AG09309 (cell line): ENCODE results near the gene OR10H4.
"Not testable (repeated sequence)": the region's sequence is repeated elsewhere in the genome, so short reads cannot be mapped to it uniquely, and the experiment has no call there.

Experiments
- DNase-seq: peaks from one replicate; pipeline ENCODE4 v3.0.0-alpha.2; 2010; ENCODE audit warnings: low read depth
- H3K4me3 ChIP-seq: 2 replicates; pipeline ENCODE4 v1.5.1; 2011; ENCODE audit warnings: mild to moderate bottlenecking, low read depth, low read length, moderate library complexity; ENCODE audit not compliant: control insufficient read depth
- TF ChIP-seq, protein P1 (sequence below): IDR thresholded peaks from 2 replicates; pipeline ENCODE4 v1.5.1; 2011; ENCODE audit warnings: mild to moderate bottlenecking, low read depth, low read length, inconsistent platforms; ENCODE audit not compliant: insufficient read depth, control insufficient read depth; ENCODE audit errors: missing control alignments

OR10H4 gene

GRCh38 chr19:15928321-15928720, 20.5 kb upstream of the OR10H4 start:
- no peak for DNase-seq
- H3K4me3 ChIP-seq: no peak overlapping the region
- TF ChIP-seq, protein P1, sequence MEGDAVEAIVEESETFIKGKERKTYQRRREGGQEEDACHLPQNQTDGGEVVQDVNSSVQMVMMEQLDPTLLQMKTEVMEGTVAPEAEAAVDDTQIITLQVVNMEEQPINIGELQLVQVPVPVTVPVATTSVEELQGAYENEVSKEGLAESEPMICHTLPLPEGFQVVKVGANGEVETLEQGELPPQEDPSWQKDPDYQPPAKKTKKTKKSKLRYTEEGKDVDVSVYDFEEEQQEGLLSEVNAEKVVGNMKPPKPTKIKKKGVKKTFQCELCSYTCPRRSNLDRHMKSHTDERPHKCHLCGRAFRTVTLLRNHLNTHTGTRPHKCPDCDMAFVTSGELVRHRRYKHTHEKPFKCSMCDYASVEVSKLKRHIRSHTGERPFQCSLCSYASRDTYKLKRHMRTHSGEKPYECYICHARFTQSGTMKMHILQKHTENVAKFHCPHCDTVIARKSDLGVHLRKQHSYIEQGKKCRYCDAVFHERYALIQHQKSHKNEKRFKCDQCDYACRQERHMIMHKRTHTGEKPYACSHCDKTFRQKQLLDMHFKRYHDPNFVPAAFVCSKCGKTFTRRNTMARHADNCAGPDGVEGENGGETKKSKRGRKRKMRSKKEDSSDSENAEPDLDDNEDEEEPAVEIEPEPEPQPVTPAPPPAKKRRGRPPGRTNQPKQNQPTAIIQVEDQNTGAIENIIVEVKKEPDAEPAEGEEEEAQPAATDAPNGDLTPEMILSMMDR: no peak

GRCh38 chr19:15933761-15934331, 15.0 kb upstream of the OR10H4 start:
- H3K4me3 ChIP-seq, DNase-seq: not testable (repeated sequence)

DNA sequence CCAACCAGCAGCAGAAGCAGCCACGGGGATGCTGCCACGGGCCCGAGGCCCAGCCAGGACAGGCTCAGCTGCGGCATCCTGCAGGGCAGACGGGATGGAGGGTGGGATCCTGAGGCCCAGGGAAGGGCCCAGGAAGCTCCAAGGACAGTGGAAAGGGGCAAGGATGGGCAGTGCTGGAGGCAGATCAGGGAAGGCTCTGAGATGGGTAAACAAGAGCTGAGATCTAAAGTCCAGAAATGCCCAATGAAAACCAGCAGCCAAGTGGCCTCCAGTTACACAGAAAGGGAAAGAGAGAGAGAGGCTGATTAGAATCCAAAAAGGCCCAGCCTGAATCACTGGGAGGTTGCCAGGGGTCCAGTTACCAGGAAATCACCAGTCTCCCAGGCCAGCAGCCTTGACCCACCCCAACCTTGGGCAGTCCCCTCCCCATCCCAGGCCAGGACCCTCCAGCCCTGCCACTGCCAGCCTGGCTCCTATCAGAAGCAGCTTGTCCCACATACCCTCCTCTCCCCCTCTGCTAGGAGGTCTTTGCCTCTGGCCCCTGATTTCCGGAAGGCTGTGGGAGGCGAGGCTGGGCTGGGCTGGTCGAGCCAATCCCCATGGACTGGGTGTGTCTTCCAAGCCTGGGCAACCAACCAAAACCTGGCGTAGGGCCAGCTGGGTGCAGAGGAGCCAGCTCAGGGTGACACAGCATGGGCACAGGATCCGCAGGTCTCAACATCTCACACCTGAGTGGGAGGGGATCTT, 14.3 kb upstream of the OR10H4 start, which contains the start of gene CYP4F11:
CYP4F11 (minus strand) TSS at position 198 of the 747 bp plus-strand sequence; CDS start at position 77, 121 bp downstream.
- H3K4me3 ChIP-seq: no peak within 1 kb of the TSS
- no peak for DNase-seq
- TF ChIP-seq, protein P1: no peak

DNA sequence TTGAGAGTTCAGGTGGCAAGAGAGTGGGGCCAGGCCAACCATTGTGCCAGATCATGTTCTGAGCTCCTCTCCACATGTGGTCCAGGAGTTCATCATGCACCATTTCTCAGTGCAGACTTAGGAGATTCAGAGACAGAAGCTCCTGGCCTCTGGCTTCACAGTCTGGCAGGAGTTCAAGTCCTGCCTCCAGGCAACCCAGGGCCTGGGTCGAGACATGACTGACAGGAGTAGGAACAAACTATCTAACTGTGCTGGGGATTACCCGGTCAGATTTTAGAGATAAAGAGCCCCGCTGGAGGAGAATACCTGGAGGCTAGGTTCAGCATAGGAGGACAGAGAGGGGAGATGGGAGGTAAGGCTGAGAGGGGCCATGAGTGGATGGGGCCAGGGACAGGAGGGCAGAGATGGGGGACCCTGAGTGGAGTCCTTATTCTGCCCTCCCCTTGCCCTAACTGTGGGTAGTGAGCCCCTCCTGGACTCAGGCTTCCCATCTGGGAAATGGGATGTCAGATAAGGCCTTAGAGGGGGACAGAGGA, 13.6 kb upstream of the OR10H4 start:
- H3K4me3 ChIP-seq: no peak overlapping the region
- TF ChIP-seq, protein P1: no peak
- DNase-seq: no peak

DNA sequence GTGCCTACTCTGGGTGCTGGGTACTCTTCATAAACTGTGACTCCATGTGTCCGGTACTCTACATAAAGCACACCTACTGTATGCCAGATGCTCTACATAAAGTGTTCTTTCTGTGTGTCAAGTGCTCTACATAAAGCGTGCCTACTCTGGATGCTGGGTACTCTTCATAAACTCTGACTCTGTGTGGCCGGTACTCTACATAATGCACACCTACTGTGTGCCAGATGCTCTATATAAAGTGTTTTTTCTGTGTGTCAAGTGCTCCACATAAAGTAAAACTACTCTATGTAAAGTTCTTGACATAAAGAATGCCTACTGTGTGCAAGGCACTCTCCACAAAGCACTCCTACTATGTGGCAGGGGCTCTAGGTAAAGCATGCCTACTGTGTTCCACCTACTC, 12.6 kb upstream of the OR10H4 start:
- TF ChIP-seq, protein P1: no peak
- no peak overlapping the region for H3K4me3 ChIP-seq
- DNase-seq: no peak

DNA sequence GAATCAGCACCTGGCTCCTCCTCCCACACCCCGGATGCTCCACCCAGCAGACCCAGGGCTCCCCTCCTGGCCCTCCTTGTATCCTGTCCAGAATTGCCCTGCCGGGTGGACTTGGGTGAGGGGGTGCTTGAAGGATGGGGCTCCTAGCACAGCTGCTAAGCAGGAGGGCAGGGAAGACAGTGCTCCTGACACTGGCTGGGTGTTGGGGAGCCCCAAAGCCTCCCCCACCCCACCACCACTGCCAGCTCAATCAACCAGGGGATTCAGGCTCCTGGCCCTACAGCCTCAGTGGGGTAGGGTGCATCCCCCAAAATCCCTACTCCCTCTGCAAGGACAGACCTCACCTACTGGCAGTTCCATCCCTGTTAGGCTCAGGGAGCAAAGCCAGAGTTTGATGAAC, 11.9 kb upstream of the OR10H4 start:
- TF ChIP-seq, protein P1: no peak
- no peak for DNase-seq
- no peak overlapping the region for H3K4me3 ChIP-seq

- TF ChIP-seq, protein P1: no peak
- H3K4me3 ChIP-seq: no peak overlapping the region
- DNase-seq: no peak
Measured at GRCh38 chr19:15937771-15938170, 11.0 kb upstream of the OR10H4 start.
